ENCODE measurements around the gene DOCK6. TPM values are rescaled to one million over a fixed set of nuclear protein-coding genes. Genes with fewer than 3 reads are reported as not detected.

Gene DOCK6
- total RNA-seq, 2 donors from 2014 or later = 45.9 to 86.0 TPM

DNA sequence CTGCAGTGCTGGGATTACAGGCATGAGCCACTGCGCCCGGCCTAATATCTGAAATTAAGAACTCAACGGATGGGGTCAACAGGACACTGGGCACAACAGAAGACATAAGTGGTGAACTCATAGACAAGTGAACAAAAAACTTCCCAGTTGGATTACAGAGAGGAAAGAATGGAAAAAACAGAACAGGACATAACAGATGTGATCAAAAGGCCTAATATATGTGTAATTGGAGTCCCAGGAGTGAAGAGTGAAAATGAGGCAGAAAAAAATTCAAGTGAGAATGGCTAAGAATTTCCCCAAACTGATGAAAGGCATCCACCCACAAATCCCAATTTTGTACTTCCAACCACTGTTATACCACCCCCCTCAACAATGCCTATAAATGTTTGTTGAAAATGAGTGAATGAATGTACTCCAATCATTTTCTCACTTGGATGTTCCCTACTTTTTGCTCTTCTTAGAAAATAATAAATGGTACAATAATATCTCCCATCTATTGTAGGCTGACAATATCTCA, 41.2 kb downstream of the DOCK6 start:
- Histone ChIP-seq H3K9me3 (no peaks in the 10 kb centered on the region), H3K9ac (ENCODE audit: low read depth in 2 of 2, low read length in 2 of 2) (no peak overlapping the region), H3K27me3 (no peaks in the 10 kb centered on the region), H3K27ac (no peak overlapping the region), H3K36me3 (peaks cover under 1% of the 10 kb centered on the region), H3K4me3 (no peak overlapping the region), H3K4me1 (no peaks in the 10 kb centered on the region)
- intact Hi-C loops (cut with DNase I) = no loop called here
- no peak for DNase-seq
- TF ChIP-seq, protein P1, sequence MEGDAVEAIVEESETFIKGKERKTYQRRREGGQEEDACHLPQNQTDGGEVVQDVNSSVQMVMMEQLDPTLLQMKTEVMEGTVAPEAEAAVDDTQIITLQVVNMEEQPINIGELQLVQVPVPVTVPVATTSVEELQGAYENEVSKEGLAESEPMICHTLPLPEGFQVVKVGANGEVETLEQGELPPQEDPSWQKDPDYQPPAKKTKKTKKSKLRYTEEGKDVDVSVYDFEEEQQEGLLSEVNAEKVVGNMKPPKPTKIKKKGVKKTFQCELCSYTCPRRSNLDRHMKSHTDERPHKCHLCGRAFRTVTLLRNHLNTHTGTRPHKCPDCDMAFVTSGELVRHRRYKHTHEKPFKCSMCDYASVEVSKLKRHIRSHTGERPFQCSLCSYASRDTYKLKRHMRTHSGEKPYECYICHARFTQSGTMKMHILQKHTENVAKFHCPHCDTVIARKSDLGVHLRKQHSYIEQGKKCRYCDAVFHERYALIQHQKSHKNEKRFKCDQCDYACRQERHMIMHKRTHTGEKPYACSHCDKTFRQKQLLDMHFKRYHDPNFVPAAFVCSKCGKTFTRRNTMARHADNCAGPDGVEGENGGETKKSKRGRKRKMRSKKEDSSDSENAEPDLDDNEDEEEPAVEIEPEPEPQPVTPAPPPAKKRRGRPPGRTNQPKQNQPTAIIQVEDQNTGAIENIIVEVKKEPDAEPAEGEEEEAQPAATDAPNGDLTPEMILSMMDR (IDR thresholded peaks at IDR 0.05) = no peak

- Histone ChIP-seq H3K36me3 (no peaks in the 10 kb centered on the region), H3K9ac (ENCODE audit: low read depth in 2 of 2, low read length in 2 of 2) (no peak overlapping the region), H3K27me3 (no peaks in the 10 kb centered on the region), H3K9me3 (no peaks in the 10 kb centered on the region), H3K4me1 (no peaks in the 10 kb centered on the region), H3K27ac (no peak overlapping the region), H3K4me3 (no peak overlapping the region)
- no peak for DNase-seq
- TF ChIP-seq, protein P1 (IDR thresholded peaks at IDR 0.05) = no peak
- intact Hi-C loops (cut with DNase I) = no loop called here
These were observed 47.9 kb downstream of the DOCK6 start for GRCh38 chr19:11214387-11214786.

DNA sequence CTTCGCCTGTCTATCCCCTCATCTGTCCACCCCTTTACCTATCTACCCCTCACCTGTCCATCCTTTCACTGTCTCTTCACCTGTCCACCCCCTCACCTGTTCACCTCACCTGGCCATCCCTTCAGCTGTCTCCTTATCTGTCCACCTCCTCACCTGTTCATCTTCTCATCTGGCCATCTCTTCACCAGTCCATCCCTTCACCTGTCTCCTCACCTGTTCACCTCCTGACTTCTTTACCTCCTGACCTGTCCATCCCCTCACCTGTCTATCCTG, 51.7 kb downstream of the DOCK6 start:
- no peak overlapping the region for H3K9ac ChIP-seq (ENCODE audit: low read depth in 2 of 2, low read length in 2 of 2)
- TF ChIP-seq, protein P1 (IDR thresholded peaks at IDR 0.05) = no peak
- no peaks in the 10 kb centered on the region for H3K9me3 ChIP-seq
- no peaks in the 10 kb centered on the region for H3K36me3 ChIP-seq
- H3K4me3 ChIP-seq = no peak overlapping the region
- H3K4me1 ChIP-seq = no peaks in the 10 kb centered on the region
- no peak overlapping the region for H3K27ac ChIP-seq
- intact Hi-C loops (cut with DNase I) = no loop called here
- no peak for DNase-seq
- no peaks in the 10 kb centered on the region for H3K27me3 ChIP-seq

DNA sequence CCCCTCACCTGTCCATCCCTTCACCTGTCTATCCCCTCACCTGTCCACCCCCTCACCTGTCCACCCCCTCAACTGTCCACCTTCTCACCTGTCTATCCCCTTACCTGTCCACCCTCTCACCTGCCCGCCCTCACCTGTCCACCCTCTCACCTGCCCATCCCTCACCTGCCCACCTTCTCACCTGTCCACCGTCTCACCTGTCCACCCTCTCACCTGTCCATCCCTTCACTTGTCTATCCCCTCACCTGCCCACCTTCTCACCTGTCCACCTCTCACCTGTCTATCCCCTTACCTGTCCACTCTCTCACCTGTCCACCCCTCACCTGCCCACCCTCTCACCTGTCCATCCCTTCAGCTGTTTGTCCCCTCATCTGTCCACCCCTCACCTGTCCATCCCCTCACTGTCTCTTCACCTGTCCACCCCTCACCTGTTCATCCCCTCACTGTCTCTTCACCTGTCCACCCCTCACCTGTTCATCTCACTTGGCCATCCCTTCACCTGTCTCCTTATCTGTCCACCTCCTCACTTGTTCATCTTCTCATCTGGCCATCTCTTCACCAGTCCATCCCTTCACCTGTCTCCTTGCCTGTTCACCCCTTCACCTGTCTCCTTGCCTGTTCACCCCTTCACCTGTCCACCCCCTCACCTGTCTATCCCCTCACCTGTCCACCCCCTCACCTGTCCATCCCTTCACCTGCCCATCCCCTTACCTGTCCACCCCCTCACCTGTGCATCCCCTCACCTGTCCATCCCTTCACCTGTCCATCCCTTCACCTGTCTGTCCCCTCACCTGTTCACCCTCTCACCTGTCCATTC, 52.3 kb downstream of the DOCK6 start:
- intact Hi-C loops (cut with DNase I) = no loop called here
- no peaks in the 10 kb centered on the region for H3K4me1 ChIP-seq
- H3K4me3 ChIP-seq = no peak overlapping the region
- H3K27ac ChIP-seq = no peak overlapping the region
- TF ChIP-seq, protein P1 (IDR thresholded peaks at IDR 0.05) = no peak
- H3K9ac ChIP-seq (ENCODE audit: low read depth in 2 of 2, low read length in 2 of 2) = no peak overlapping the region
- H3K36me3 ChIP-seq = no peaks in the 10 kb centered on the region
- no peaks in the 10 kb centered on the region for H3K9me3 ChIP-seq
- no peak for DNase-seq
- H3K27me3 ChIP-seq = no peaks in the 10 kb centered on the region

DNA sequence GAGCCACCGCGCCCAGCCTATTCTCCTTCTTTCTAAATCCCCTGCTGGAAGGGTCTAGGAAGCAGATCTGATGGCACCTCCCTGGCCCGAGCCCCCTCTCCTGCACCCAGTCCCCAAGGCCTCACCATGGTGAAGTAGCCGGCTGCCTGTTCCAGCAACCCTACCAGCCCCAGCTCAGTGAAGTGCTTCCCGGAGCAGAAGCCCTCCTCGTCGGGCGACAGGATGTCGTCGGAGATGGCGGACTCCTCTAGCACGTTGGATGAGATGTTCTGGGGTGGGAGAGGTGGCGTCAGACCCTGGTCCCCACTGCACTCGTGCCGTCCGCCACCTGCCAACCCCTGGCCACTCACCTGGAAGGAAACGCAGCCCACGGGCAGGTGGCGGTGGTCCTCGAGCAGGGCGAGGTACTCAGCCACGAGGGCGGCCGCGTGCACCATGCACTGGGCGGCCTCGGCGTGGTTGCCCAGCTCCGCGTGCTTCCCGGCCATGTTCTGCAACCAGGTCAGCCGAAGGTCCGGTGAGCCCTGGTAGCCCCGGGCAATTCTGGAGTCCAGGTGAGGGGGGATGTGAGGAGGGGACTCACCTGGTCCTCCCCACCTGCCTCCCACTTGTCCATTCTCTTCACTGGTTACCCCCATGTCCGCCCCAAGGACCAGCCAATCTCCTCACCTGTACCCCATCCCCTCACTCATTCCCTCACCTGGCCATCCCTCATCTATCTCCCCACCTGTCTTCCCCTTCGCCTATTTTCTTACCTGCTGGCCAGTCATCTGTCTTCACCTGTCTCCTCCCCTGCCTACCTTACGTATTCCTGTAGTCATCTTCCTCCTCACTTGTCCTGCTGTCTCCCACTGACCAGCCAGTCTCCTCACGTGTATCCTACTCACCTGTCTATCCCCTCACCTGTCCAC, 53.5 kb downstream of the DOCK6 start:
- Histone ChIP-seq H3K9me3 (no peaks in the 10 kb centered on the region), H3K4me3 (no peak overlapping the region), H3K36me3 (no peaks in the 10 kb centered on the region), H3K9ac (ENCODE audit: low read depth in 2 of 2, low read length in 2 of 2) (no peak overlapping the region), H3K4me1 (no peaks in the 10 kb centered on the region), H3K27ac (no peak overlapping the region), H3K27me3 (no peaks in the 10 kb centered on the region)
- DNase-seq = no peak
- intact Hi-C loops (cut with DNase I) = no loop called here
- TF ChIP-seq, protein P1 (IDR thresholded peaks at IDR 0.05) = no peak
